GM21515 (cell line): ENCODE results near the gene CUZD1.
"Not testable (repeated sequence)": the region's sequence is repeated elsewhere in the genome, so short reads cannot be mapped to it uniquely, and the experiment has no call there.

Source experiments
- ATAC-seq: cut with Tn5 transposase; IDR thresholded peaks from one replicate; pipeline ENCODE4 v1.9.1; 2021; ENCODE audit not compliant: unreplicated experiment

Gene CUZD1, protein sequence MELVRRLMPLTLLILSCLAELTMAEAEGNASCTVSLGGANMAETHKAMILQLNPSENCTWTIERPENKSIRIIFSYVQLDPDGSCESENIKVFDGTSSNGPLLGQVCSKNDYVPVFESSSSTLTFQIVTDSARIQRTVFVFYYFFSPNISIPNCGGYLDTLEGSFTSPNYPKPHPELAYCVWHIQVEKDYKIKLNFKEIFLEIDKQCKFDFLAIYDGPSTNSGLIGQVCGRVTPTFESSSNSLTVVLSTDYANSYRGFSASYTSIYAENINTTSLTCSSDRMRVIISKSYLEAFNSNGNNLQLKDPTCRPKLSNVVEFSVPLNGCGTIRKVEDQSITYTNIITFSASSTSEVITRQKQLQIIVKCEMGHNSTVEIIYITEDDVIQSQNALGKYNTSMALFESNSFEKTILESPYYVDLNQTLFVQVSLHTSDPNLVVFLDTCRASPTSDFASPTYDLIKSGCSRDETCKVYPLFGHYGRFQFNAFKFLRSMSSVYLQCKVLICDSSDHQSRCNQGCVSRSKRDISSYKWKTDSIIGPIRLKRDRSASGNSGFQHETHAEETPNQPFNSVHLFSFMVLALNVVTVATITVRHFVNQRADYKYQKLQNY

DNA sequence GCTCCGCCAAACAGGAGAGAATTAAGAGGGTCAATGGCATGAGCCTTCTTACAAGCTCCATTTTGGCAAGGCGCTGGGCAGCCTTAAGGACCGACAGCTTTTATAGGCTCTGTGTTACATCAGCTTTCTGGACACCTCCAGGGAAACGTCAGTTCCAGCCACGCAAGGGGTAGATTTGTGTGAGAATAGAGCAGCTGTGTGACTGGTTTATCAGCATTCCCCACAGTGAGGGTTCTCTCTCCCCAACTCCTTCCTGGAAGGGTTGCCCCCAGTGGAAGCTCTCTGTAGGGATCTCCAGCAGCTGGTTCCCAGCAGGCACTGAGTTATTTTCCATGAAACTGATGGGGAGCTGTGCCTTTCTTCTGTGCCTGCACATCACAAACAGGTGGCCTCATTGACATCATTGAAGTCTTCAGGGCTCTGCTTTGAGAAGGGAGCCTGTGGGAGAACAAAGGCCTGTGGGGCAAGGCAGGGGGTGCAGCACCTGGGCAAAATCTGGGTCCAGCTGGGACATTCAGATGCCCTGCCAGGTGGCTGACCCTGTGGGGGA is at the start of gene CUZD1:
Gene CUZD1, minus strand, starts transcription at position 75 of the 550 bp plus-strand sequence. Its CDS starts 14 bp downstream, at position 61.
- no peak for ATAC-seq

DNA sequence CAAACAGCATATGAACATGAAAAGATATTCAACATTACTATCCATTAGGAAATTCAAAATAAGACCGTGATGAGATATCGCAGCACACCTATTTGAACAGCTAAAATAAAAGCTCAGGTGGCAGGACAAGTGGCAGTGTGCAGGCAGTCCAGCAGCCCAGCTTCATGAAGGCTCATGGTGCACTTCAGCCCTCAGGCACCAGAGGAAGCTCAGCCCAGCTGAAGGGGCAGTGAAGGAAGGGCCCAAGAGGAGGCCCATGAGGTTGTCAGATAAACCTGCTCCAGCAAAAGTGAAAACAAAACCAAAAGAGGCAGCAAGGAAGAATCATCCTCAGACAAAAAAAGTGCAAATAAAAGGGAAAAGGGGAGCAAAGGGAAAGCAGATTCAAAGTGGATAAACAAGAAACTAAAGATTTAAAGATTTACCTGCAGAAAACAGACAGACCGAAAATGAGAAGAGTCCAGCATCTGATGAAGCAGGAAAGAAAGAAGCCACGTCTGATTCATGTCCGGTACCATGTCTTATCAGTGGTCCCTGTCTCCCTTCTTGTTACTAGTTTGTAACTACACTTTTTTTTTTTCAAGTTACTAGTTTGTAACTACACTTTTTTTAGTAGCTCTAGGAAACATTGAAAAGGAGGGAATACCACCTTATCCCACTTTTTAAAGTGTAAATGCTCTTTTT is 48.7 kb upstream of the CUZD1 start:
- ATAC-seq: no peak

DNA sequence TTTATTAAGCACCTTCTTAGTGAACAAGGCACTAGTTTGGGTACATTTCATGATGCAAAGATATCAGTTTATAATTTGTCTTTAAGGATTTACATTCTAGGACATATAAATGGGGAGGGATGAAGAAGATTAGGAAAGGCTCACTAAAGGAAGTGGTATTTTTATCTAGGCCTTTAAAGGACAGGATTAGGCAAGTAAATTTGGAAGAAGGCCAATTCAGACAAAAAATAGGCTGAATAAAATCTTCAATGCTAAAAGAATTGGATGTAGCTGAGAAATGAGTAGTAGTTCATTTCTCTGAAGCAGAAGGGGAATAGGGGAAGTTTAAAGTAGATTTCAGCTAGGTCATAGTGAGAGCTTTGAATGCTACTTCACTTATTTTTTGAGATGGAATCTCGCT is 38.5 kb upstream of the CUZD1 start:
- no peak for ATAC-seq

DNA sequence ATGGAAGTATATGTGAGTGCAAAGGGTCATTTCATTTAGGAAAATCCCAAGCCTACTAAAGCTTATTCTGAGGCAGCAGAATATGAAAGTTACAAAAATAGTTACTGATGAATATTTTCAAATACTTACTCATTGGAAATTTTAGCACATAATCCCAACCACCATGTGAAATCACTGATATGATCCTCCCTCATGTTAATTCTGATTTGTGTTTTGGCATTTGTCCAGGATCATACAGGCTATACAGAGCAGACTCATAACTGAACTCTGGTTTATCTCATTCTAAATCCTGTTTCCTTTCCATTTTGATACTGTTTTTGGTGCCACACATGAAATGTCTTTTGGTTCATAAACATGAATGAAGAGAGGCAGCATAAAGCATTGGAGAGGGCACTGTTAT is 37.1 kb upstream of the CUZD1 start:
- no peak for ATAC-seq

DNA sequence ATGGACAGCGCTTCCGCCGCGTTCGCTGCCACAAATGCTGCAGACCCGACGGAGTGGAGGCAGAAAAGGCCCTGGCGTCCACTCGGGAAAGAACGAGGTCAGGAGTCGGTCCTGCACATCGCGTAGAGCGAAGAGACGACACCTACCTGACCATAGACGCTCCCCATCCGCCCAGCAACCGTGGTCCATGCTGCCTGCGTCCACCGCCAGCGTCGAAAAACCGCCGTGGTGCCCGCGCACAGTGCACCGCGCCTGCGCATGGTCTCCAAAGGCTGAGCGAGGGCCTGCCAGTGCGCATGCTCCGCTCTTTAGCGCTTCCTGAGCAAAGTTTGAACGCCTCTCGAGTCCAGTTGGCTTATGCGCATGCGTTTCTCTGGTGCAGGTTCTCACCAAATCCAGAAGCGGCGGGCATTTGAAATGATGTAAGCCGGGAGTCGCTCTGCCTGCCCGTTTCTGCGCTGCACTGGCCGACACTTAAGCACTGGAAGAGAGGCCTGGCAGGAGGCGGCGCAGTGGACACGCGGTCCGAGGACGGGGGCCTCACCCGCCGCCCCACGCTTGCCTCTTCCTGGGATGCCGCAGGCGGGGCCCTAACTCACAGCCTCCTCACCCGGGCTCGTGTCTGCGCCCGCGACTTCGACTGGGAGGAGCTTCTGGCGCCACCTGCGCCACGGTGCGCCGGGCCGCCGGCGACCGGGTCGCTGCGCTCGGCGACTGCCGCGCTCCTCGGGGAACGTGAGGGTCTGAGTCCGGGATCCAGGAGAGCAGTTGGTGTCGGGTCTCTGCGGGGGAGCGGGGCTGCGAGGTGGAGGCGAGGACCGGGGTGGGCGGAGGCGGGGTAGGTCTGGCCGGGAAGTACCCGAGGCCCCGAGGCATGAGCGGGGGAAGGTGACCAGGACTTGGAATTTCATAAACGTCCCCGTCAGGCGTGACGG is 33.9 kb upstream of the CUZD1 start, which contains the start of gene FAM24B:
Gene FAM24B, minus strand, starts transcription at position 243 of the 935 bp plus-strand sequence. CDS start 29,066 bp downstream, outside the sequence.
- peak; percentile 82 for ATAC-seq

DNA sequence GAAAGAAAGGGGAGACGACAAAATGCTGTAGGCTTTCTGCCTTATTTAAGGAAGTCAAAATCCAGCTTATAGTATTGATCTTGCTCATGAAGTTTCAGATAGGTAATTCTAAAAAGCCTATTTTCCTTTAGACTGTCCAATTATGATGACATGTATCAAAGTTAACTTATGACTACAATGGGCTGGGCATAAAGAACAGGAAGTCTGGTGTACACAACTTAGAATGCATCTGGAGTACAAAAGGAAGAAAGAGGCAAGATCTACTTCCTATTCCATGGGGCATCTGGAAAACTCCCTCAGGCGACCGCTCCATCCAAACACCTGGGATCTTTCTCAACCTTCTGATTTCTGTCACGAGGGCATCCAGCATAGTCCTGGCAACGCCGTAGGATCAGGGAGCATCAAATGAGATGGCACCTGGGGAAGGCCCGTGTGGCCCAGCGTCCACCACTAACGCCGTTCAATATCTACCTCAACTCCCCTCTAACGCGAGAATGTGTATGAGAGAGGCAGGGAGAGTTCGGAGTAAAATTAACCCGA is 33.2 kb upstream of the CUZD1 start:
- ATAC-seq: peak; percentile 9

DNA sequence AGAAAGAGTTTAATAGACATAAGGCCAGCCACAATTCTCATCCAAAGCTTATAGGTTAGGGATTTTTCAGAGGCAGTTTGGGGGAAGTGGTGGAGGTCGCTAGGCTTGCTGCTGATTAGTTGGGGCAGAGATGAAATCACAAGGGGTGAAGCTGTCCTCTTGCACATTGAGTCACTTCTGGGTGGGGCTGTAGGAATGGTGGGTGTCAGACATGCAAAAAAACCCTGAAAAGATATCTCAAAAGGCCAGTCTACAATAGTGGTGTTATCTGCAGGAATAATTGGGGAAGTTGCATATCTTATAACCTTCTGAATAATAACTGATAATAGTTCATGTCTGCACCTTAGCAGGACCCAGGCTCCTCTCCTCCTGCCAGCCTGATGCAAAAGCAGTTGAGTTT is 31.6 kb upstream of the CUZD1 start:
- ATAC-seq: no peak

DNA sequence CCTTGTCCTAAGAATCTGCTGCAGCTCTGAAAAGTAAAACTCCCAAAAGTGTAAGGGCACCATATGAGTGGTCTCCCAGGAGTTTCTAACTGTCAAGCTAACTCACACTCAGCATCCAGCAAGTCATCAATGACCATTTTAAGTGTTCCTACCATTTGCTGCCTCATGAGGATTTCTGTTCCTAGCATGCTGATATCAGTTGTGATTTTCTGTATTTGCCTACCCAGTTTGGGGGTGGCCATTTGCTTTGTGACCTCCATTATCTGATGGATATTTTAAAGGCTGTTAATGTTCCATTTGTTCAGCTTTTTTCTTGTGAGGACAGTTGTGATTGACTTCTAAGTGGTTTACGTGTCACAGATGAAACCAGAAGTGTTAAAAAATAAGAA is 30.8 kb upstream of the CUZD1 start:
- no peak for ATAC-seq

DNA sequence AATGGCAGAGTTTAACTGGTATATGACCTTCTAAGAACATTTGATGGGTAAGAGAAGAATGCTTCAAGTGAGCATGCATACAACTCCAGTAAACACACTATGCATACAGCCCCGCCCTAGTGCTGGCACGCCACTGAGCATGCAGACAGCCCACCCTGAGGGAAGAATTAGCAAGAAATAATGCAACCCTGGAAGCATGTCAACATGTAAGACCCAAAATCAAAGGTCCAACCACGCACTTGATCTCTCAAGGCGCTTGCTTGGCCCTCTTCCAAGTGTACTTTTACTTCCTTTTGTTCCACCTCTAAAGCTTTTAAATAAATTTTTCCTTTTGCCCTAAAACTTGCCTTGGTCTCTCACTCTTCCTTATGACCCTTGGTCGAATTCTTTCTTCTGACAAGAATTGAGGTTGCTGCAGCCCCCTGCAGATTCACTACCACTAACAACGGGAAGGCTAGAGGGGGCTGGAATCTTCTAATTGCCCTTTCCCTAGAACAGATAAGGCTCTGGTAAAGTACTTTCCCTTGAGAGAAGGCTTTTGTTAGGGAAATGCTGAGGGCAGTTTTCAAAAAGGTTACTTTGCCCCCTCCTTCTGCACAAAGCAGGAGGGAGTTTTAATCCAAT is 30.3 kb upstream of the CUZD1 start:
- ATAC-seq: no peak

DNA sequence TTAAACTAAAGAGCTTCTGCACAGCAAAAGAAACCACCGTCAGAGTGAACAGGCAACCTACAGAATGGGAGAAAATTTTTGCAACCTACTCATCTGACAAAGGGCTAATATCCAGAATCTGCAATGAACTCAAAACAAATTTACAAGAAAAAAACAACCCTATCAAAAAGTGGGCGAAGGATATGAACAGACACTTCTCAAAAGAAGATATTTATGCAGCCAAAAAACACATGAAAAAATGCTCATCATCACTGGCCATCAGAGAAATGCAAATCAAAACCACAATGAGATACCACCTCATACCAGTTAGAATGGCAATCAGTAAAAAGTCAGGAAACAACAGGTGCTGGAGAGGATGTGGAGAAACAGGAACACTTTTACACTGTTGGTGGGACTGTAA is 26.3 kb upstream of the CUZD1 start:
- not testable (repeated sequence) for ATAC-seq

DNA sequence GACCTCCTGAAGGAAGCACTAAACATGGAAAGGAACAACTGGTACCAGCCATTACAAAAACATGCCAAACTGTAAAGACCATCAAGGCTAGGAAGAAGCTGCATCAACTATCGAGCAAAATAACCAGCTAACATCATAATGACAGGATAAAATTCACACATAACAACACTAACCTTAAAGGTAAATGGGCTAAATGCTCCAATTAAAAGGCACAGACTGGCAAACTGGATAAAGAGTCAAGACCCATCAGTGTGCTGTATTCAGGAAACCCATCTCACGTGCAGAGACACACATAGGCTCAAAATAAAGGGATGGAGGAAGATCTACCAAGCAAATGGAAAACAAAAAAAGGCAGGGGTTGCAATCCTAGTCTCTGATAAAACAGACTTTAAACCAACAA is 23.1 kb upstream of the CUZD1 start:
- not testable (repeated sequence) for ATAC-seq

DNA sequence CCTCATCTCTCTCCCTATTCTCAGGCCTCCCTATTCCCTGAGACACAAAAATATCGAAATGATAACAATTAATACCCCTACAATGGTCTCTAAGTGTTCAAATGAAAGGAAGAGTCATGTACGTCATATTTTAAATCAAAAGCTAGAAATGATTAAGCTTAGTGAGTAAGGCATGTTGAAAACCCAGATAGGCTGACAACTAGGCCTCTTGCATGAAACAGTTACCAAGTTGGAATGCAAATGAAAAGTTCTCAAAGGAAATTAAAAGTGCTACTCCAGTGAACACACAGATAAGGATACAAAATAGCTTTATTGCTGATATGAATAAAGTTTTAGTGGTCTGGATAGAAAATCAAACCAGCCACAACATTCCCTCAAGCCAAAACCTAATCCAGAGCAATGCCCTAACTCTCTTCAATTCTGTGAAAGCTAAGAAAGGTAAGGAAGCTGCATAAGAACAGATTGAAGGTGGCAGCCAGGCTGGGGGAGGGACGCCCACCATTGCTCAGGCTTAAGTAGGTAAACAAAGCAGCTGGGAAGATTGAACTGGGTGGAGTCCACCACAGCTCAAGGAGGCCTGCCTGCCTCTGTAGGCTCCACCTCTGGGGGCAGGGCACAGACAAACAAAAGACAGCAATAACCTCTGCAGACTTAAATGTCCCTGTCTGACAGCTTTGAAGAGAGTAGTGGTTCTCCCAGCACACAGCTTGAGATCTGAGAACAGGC is 21.3 kb upstream of the CUZD1 start:
- not testable (repeated sequence) for ATAC-seq

DNA sequence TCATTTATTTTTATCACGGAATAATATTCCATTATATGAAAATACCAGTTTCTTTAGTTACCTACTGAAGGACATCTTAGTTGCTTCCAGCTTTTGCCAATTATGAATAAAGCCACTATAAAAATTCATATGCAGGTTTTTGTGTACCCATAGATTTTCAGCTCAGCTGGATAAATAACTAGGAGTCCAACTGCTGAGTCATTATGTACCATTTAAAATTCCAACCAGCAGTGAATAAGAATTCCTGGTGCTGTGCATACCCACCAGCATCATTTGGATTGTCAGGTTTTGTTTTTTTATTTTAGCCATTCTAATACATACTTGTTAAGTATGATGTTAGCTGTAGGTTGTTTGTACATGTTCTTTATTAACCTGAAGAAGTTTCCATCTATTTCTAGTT is 19.2 kb upstream of the CUZD1 start:
- no peak for ATAC-seq

DNA sequence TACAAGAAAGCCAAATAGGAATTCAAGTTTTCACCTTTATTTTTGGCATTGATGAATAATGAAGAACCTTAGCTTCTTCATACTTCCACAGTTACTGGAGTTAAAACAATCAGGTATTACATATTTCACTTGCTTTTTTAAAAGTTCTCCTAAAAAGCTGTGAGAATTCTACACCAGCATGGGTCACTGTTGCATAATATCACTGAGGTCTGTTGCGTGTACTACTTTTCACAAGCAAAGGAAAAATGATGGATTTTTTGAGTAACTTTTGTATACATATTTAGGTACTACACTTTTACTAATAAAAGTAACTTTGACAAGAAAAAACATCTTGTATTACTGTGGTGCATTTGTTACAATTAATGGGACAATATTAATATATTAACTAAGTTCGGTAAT is 18.5 kb upstream of the CUZD1 start:
- ATAC-seq: no peak

DNA sequence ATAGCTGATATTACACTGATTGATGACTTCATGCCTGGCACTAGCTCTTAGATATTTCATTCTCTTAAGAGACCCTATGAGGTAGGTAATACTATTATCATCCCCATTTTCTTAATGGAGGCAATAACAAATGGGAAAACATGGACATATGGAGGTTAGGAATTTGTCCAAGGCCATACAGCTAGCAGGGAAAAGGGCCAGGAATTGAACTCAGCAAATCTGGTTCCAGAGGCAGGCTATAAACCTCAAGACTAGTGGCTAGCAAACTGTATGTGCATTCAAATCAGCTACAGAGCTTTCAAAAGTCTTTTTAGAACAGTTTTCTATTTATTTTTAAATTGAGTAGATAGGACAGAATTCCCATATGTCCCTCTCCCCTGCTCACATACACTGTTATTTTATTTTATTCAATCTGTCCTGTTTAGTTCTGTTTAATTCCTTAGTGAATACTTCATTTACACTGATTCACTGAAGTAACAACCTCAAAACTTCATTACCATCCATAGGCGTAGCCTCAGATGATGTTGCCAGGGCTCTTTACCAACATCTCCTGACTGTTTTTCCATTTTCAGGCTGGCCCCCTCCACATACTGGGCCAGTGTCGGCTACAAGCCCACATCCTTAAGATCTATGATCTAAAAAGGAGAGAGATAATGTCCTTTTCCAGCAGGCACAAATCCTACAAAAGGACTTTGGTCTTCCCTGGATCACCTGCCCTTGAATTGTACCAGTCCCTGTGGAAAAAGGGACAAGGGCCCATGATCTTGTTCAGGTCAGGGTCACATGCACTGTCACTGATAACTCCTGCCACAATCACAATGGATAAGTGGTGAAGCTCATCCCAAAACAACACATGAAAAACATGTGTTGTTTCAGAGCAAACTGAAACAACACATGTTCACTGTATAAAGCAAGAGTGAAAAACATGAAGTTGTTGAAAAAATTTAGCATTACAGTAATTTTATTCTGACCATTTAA is 17.8 kb upstream of the CUZD1 start:
- ATAC-seq: no peak

DNA sequence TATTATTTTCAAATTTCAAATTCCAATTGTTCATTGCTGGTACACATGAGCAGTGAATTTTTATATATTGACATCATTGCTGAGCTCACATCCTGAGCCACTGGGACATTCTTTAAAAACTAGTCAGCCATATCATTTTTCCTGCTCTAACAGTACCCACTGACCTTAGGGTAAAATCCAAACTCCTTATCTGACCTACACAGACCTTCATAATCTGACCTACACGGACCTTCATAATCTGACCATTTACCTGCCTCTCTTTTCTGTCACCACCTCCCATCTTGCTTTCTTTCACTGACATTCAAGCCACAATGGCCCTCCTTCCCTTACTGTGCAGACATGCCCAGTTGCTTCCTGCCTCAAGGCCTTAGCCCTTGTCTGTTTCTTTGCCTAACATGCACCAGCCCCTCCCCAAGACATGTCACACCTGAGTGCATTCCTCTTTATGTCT is 16.1 kb upstream of the CUZD1 start:
- ATAC-seq: no peak

DNA sequence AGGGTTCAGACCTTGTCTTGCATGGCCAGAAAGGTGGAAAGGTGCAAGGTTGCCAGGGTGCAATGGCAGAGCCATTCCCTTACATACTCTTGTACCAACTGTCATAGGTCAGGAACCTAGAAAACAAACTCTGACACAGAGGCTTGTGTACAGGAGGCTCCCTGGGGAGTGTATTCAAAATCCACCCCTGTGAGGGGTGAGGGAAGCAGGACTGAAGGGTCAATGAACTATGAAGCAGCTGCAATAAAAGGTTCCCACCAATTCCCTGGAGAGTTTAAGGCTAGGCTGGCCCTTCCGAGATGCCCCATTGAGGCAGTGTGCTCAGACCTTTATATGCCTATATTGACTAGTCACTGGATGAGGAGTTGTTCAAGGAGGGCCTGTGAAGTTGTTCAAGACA is 13.9 kb upstream of the CUZD1 start:
- ATAC-seq: no peak

DNA sequence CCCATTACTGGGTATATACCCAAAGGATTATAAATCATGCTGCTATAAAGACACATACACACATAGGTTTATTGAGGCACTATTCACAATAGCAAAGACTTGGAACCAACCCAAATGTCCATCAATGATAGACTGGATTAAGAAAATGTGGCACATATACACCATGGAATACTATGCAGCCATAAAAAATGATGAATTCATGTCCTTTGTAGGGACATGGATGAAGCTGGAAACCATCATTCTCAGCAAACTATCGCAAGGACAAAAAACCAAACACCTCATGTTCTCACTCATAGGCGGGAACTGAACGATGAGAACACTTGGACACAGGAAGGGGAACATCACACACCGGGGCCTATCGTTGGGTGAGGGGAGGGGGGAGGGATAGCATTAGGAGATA is 12.4 kb upstream of the CUZD1 start:
- not testable (repeated sequence) for ATAC-seq
